8988T (cell line): Measurements from ENCODE around the gene SLC28A1.
A peak's percentile ranks its signal among the peaks of the same experiment; 100 is the strongest.

Experiments used
- DNase-seq: peaks from one replicate; pipeline ENCODE4 v3.0.0; 2011

SLC28A1 gene

GRCh38 chr15:84942456-84942855 lies 58.0 kb downstream of the SLC28A1 start:
- no peak for DNase-seq

- no peak for DNase-seq
These were observed 59.8 kb downstream of the SLC28A1 start for GRCh38 chr15:84944311-84944710.

GRCh38 chr15:84944861-84945260 lies 60.4 kb downstream of the SLC28A1 start:
- DNase-seq = no peak

GRCh38 chr15:84946772-84947489 lies 62.5 kb downstream of the SLC28A1 start:
- DNase-seq = no peak

- no peak for DNase-seq
These were observed 63.7 kb downstream of the SLC28A1 start for GRCh38 chr15:84947947-84948830.

GRCh38 chr15:84949043-84949442 lies 64.6 kb downstream of the SLC28A1 start:
- no peak for DNase-seq

- no peak for DNase-seq
These were observed 65.5 kb downstream of the SLC28A1 start for GRCh38 chr15:84949845-84950569.

- DNase-seq = no peak
These were observed 66.2 kb downstream of the SLC28A1 start for GRCh38 chr15:84950570-84951111.

- no peak for DNase-seq
These were observed 67.3 kb downstream of the SLC28A1 start for GRCh38 chr15:84951736-84952135.

- DNase-seq = no peak
These were observed 68.7 kb downstream of the SLC28A1 start for GRCh38 chr15:84953136-84953535.

- no peak for DNase-seq
These were observed 69.3 kb downstream of the SLC28A1 start for GRCh38 chr15:84953726-84954125.

GRCh38 chr15:84955089-84955848 lies 70.8 kb downstream of the SLC28A1 start:
- peak; percentile 39 for DNase-seq

GRCh38 chr15:84956199-84956598 lies 71.7 kb downstream of the SLC28A1 start:
- DNase-seq = no peak

- DNase-seq = no peak
These were observed 76.1 kb downstream of the SLC28A1 start for GRCh38 chr15:84960391-84961113.

GRCh38 chr15:84961114-84961452 lies 76.6 kb downstream of the SLC28A1 start:
- no peak for DNase-seq

GRCh38 chr15:84961707-84962106 lies 77.2 kb downstream of the SLC28A1 start:
- DNase-seq = no peak

- DNase-seq = no peak
These were observed 78.5 kb downstream of the SLC28A1 start for GRCh38 chr15:84962955-84963354.

- DNase-seq = no peak
These were observed 82.9 kb downstream of the SLC28A1 start for GRCh38 chr15:84967380-84967779.

GRCh38 chr15:84968301-84968700 lies 83.8 kb downstream of the SLC28A1 start:
- DNase-seq = no peak

GRCh38 chr15:84969257-84969656 lies 84.8 kb downstream of the SLC28A1 start:
- no peak for DNase-seq

- DNase-seq = no peak
These were observed 86.4 kb downstream of the SLC28A1 start for GRCh38 chr15:84970843-84971242.
